HG03378 (cell line): ENCODE data around the gene CCDC159.
"Not testable (repeated sequence)": the region's sequence is repeated elsewhere in the genome, so short reads cannot be mapped to it uniquely, and the experiment has no call there.

Experiments
- ATAC-seq: cut with Tn5 transposase; IDR thresholded peaks from one replicate; pipeline ENCODE4 v1.9.1; 2021; ENCODE audit warnings: mild to moderate bottlenecking, moderate library complexity; ENCODE audit not compliant: unreplicated experiment

Gene CCDC159

DNA sequence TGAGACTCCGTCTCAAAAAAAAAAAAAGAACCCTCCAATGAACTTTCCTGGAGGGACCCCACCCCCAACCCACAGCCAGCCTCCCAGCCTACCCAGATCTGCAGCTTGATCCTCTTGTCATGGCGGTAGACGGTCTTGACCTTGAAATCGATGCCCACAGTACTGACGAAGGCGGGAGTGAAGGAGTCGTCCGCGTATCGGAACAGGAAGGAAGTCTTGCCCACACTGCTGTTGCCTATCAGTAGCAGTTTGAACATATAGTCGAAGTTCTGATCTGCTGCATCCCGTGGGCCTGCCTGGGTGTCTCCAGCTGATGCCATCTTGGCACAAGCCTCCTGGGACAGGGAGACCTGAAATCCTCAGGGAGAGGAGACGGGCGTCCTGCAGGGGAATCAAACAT is 9.2 kb upstream of the CCDC159 start:
- ATAC-seq = no peak

DNA sequence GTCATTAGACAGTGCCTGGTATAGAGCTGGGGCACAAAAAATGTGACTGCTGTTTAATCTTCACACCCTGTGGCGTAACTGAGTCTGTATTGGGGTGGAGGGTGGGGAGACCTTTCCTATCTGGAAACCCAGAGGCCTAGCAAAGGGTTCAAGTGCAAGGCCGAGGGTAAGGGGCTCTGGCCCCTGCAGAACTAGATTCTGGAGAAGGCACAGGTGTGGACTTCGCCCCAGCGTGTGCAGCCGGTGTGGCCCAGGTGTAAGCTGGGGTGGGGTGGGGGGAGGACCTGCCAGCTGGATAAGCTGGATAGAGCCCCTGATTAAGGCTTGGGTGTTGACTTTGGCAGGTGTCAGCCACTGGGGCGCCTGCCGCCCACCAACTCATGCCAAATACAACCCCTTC is 8.2 kb upstream of the CCDC159 start:
- no peak for ATAC-seq

DNA sequence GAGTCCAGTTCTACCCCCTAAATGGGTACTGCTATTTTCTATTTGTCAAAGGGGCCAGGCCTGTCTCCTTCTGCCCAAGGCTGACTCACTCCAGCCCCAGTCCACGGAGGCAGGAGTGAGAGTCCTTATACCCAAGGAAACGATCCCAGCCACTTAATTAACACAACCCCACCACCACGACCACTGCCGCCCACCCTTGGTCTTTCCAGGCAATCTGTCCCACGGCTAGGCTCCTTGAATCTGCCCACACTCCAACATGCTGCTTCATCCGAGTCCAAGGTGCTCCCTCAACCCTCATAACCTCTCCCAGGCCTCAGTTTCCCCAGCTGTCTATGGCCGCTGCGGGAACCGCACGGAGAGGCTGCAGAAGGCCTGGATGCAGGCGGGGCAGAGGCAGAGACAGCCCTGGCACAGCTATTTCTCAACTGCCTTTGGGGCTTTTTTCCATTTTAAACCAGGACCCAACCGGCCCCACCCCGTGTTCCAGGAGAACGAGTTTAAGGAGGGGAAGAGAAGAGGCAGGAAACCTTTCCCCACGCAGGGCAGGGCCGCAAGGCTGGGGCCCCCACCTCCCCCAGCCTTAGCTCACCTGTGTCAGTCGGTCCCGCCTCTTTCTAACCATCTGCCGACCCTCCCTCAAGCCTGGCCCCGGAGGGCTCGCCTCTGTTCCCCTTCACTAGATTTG is 7.6 kb upstream of the CCDC159 start:
- ATAC-seq = no peak

DNA sequence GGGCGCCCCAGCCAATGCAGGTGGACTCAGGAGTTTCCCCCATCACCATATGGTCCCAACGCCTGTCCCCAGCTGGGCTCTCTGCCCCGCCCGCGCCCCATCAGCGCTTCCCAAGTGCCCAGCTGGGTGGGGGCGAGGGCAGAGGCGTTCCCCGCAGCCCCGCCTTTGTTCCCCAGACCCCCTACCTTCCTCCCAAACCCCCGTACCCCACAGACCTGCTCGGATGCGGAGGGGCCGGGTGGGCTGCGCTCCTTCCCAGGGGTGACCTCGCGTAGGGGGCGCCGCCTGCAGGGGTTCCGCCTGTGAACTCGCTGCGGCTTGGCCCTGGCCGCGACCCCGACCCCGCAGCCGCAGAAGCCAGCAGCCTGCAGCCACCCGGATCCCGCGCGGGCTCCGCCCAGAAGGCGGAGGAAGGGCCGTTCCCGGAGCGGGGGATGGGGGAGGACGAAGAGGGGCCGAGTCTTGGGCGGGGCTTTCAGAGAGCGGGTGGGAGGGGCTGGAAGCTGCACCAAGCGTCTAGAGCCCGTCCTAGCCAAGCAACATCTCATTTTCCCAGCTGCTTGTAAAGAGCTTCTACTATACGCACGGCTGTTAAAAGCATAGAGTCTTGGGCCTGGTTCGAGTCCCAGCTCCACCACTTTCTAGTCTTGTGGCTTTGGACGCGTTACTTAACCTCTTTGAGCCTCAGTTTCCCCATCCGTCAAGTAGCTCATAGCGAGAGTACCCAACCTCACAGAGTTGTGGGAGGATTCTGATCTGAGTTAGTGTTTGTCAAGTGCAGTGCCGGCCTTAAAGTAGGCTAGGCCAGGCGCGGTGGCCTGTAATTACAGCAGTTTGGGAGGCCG is 6.8 kb upstream of the CCDC159 start, which contains the start of gene RAB3D:
RAB3D (minus strand) TSS at position 404 of the 845 bp plus-strand sequence. CDS start 2,258 bp downstream, outside the sequence.
- no peak for ATAC-seq

DNA sequence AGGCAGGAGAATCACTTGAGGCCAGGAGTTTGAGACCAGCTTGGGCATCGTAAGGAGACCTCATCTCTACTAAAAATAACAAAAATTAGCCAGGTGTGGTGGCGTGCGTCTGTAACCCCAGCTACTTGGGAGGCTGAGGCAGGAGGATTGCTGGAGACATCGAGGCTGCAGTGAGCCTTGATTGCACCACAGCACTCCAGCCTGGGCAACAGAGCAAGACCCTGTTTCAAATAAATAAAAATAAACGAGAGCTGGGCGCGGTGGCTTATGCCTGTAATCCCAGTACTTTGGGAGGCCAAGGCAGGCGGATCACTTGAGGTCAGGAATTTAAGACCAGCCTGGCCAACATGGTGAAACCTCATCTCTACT is 6.2 kb upstream of the CCDC159 start:
- not testable (repeated sequence) for ATAC-seq

DNA sequence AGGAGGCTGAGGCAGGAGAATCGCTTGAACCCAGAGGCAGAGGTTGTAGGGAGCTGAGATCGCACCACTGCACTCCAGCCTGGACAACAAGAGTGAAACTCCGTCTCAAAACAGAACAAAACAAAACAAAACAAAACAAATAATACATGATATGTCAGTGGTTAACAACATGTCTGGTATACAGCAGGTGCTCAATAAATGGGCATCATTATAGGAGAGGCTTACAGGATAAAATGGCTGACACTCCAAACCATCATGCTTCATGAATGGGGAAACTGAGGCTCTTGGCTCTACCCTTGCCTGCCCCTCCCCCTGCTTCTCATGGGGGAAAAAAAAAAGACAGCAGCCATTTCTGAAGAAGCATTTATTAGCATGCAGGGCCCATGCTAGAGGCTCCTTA is 3.9 kb upstream of the CCDC159 start:
- no peak for ATAC-seq

DNA sequence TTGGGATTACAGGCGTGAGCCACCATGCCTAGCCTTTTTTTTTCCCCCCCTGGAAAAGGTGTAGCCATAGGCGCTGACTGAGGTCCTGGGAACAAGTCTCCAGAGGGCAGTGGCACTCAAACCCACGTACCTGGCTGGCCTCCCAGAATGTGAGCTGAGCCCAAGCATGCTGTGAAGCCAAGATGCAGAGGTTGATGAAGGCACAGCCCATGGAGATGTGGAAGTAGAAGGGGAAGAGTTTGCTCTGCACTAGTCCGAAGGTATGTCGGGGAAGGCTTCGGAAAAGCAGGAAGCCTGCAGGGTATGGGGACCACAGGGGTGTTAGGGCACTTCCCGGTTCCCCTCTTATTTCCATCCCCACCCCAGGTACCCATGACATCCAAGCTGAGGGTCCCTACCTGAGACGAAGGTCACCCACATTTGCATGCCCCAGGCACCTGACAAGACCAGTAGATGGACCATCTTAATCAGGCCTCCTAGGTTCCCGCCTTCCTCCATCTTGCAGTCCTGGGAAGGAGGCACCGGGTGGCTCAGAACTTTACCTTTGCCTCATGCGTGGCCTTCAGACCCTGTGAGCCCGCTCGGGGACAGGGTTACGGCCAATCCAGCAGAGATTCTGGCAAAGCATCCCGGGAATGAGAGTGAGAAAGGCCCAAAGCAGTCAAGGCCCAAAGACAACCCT is 1.1 kb upstream of the CCDC159 start:
- ATAC-seq = no peak

DNA sequence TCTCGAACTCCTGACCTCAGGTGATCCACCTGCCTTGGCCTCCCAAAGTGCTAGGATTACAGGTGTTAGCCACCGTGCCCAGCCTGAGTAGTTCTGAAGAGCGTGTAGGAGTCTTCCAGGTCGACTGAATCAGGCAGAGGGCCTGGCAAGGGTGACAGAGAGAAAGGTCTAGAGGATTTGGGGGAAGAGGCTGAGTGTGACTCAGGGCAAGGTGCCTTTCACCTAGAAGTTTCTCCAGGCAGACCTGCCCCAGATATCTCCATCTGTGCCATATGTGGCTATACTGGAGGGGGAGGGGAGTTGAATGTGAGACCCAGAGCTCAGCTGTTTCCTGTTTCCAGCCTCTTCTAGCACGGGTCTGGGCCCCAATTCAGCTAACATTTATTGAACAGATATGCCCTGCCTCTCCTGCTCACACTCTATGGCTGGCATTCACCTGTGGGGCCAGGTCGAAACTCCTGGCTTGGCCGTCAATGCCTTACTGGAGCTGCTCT is 1.3 kb downstream of the CCDC159 start:
- ATAC-seq = no peak

DNA sequence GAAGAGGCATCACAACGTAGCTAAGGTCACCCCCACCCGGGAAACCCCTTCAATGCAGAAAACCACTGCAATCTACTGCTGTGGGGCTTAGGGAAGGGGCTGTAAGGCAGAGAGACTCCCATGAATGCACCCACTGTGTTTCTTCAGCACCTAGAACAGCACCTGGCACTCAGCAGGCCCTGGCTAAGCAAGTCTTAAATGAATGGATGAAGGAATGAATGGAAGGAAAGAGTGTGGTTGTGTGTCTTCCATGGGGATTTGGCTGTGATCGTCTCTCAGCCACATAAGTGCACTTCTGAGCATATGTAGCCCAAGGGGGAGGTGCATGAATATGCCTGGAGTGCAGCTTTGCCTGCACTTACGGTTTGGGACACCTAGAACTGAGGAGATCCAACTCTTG is 2.9 kb downstream of the CCDC159 start:
- no peak for ATAC-seq

DNA sequence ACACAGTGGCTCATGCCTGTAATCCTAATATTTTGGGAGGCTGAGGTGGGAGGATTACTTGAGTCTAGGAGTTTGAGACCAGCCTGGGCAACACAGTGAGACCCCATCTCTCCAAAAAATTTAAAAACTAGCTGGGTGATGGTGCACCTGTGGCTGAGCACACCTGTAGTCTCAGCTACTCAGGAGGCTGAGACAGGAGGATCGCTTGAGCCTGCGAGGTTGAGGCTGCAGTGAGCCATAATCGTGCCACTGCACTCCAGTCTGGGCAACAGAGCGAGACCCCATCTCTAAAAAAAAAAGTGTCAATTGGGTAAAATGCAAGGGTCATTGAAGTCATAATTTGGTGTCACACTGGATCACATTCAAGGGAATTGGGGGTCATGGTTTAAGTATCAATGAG is 7.8 kb downstream of the CCDC159 start:
- not testable (repeated sequence) for ATAC-seq

DNA sequence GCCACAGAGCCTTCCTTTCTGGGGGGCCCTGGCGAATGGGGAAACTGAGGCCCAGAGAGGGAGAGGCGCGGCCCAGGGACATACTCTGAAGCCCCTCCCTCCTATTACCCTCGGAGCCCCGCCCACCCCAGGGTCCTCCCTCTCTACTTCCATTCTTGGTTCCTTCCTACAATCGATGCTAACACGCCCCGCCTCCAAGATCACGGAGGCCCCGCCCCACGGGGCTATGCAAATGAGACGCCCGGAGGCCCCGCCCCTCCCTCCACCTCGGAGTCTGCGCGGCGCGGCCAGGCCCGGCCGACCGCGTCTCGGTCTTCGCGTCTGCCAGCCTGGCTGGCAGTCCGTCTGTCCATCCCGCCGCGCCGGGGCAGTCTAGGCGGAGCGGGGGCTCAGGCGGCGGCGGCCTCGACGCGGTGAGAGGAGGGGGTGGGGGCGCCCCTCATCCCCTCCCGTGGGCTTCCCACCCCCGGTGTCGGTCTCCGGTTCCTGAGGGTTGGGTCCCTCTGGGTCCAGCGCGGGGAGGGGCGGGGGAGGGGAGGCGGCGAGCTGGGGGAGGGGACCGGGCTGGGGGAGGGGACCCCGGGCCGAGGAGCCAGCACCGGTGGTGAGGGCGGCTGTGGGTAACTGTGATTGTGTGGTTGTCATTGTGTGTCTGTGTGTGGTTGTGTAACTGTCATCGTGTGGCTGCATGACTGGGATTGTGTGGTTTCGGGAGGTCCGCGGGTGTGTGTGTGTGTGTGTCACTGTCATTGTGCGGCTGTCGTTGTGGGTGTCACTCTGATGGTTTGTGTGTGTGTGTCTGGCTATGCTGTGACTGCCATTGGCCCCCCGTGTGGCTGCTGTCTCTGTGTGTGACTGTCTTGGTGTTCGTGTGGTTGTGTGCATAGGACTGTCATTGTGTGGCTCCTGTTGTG is 9.1 kb downstream of the CCDC159 start, which contains the start of gene PLPPR2:
PLPPR2 (plus strand) TSS at position 273 of the 914 bp plus-strand sequence. CDS start 2,242 bp downstream, outside the sequence.
- ATAC-seq = no peak

DNA sequence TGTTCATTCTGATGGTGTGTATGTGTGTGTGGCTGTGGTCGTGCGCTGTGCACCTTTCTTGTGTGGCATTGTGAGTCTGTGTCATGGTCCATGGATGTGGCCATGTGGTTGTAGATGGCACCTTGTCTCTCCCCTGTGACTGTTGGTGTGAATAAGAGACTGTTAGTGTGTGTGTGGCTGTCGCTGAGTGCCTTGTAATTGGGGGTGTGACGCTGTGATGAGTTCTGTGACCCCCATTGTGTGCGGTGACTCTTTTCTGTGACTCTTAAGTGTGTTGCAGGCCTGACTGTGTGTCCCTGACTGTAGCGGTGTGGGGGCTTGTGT is 9.7 kb downstream of the CCDC159 start:
- ATAC-seq = no peak

DNA sequence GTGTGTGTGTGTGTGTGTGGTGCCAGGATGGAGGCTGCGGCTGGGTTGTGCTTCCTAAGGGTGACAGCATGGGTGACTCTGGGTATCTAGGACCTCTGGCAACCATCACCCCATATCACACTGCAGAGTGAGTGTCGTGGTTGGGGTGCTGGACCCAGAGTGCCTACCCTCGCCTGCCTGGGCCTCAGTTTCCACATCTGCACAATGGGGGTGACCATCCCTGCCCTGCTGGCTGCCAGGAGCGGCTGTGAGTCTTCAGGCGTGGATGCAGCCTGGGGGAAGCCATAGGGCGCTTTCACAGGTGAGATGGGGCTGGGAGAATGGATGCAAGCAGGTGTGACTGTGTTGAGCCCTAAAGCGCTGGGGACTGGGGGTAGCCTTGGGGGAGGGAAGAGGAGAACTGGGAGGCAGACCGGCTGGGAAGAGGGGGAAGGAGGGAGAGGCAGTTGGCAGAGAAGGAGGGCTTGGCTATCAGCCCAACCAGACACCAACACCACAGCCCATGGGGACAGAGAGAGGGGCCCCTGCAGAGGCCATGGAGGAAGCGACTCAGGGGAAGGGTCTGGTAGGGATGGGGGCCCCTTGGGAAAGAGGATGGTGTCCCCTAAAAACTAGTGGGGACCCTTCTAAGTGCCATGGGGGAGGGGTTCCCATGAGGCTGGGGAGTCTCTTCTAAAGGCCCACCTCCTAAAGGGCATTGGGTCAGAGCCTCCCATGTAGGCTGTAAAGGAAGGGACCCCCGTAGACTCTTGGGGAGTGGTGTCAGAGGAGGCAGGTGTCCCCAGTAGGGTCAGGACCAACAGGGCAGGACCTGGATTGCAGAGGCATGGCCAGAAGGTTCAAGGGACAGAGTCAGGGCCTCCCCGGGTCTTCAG is 10.6 kb downstream of the CCDC159 start:
- ATAC-seq = no peak

DNA sequence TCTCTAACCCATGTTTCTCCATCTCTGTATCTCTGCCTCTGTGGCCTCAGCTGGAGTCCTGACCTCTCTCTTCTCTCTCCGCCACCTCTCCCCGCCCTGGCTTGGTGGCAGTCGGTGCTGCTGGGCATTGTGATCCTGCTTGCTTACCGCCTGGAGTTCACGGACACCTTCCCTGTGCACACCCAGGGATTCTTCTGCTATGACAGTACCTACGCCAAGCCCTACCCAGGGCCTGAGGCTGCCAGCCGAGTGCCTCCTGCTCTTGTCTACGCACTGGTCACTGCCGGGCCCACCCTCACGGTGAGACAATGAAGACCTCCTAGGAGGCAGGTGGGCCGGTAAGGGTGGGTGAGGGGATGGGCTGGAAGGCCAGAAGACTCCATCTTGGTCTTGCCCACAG is 13.1 kb downstream of the CCDC159 start:
- no peak for ATAC-seq

DNA sequence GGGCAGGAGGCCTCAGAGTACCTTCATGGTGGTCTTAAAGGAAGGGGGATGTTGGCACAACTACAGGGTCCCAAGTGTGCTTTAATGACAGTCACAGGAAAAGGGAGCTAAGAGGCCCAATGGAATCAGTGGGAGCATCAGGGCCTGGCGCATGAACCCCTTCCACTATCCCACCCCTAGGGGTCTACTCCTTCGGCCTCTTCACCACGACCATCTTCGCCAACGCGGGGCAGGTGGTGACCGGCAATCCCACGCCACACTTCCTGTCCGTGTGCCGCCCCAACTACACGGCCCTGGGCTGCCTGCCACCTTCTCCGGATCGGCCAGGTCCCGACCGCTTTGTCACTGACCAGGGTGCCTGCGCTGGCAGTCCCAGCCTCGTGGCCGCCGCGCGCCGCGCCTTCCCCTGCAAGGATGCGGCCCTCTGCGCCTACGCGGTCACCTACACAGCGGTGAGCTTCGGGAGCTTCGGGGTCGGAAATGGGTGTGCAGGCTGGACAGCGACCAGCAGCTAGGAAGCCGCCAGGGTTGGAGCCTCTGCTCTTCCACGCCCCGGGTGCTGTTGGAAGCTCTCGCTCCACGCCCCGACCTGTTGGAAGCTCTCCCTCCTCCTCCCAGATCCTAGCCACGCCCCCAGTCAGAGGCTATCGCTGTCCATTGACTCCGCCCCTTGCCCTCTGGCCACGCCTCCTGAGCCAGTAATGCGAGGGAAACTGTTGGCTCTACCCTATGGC is 14.9 kb downstream of the CCDC159 start:
- ATAC-seq = no peak

DNA sequence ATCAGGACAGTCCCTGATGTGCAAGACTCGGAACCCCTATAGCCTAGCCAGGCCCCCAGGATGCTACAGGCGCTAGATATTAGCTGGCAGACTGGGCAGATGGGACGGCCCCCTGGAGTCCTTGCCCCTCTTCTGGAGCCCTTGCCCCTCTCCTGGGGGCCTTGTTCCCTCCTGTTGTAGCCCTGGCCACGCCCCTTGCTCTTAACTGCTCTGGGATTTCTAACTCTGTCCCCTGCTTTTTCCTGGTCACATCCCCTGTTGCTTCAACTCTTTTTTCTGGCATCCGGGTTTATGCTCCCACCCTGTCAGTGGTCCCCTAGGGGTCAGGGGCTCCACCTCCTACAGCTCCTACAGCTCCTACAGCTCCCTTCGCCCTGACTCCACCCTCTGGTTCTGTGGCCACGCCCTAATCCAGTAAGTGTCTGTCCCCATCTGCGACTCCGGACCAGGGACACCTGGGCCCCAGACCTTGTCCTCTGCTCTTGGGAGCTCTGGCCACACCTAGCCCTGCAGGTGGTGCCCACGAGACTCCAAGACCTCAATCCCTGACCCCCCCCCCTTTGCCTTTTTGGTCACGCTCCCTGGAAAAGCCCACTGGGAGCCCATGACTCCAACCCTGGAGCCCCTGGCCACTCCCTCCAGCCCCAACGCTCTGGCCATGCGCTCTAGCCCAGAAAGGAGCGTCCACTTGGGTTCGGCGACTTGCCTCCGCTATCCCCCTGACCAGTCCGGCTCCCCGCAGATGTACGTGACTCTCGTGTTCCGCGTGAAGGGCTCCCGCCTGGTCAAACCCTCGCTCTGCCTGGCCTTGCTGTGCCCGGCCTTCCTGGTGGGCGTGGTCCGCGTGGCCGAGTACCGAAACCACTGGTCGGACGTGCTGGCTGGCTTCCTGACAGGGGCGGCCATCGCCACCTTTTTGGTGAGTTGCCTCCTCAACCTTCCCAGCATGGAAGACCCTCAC is 15.7 kb downstream of the CCDC159 start:
- no peak for ATAC-seq

DNA sequence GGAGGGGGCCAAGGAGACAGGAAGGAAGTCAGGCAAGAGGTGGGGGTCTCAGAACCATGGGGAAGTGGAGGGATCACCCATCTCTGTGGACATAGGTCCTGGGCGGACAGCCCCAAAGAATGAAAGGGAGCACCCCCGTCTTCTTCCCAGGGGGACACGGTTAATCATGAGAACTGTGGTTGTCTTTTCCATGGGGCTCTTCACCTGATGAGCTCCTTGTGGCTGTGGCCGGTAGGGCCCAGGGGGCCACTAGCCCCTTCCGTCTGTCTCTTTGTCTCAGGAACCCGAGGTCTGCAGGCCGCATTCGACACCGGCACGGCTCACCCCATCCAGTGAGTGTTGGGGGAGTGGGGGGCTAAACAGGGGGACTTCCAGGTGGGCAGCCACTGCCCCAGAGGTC is 17.6 kb downstream of the CCDC159 start:
- no peak for ATAC-seq
